Osteoblast (primary cell): ENCODE measurements around the gene RNASE13. TPM values are rescaled to one million over a fixed set of nuclear protein-coding genes. Genes with fewer than 3 reads are reported as not detected.

Source experiments
- total RNA-seq: library from RNA; depleted of rRNA; stranded (reverse); fragments of >200 nt; gene quantifications from 2 replicates; pipeline ENCODE4 v1.2.3, GENCODE V29; 2012

The RNASE13 gene
- total RNA-seq, 1 donor, result not detected

Other genes starting within 250 kb of the RNASE13 start
- 1.1 TPM in 1 of 2 replicates, not detected in the other for gene RNASE1, start 232.0 kb downstream of the RNASE13 start, total RNA-seq
- gene RNASE3, start 143.4 kb downstream of the RNASE13 start, total RNA-seq, result not detected in 2 replicates
- not detected in 2 replicates for gene RNASE2, start 79.3 kb downstream of the RNASE13 start, total RNA-seq
- 43.3 and 50.3 TPM in 2 replicates for gene METTL17, start 44.8 kb downstream of the RNASE13 start, total RNA-seq
- gene SLC39A2, start 35.5 kb downstream of the RNASE13 start, total RNA-seq, result 0.72 TPM in 1 of 2 replicates, not detected in the other
- gene NDRG2, start 9.7 kb downstream of the RNASE13 start, total RNA-seq, result under 0.01 TPM in 1 of 2 replicates, not detected in the other
- gene TPPP2, start 4.6 kb downstream of the RNASE13 start, total RNA-seq, result not detected in 2 replicates
- gene RNASE7, start 7.6 kb upstream of the RNASE13 start, total RNA-seq, result not detected in 2 replicates
- not detected in 2 replicates for gene RNASE8, start 23.0 kb upstream of the RNASE13 start, total RNA-seq
- gene ARHGEF40, start 35.5 kb upstream of the RNASE13 start, total RNA-seq, result 33.3 and 35.4 TPM in 2 replicates
- 8.3 and 9.4 TPM in 2 replicates for gene ZNF219, start 63.8 kb upstream of the RNASE13 start, total RNA-seq
- not detected in 2 replicates for gene TMEM253, start 66.3 kb upstream of the RNASE13 start, total RNA-seq
- not detected in 2 replicates for gene OR5AU1, start 121.3 kb upstream of the RNASE13 start, total RNA-seq
- gene HNRNPC, start 234.6 kb upstream of the RNASE13 start, total RNA-seq, result 402 and 446 TPM in 2 replicates
- under 0.01 TPM in 1 of 2 replicates, not detected in the other for gene RPGRIP1, start 245.3 kb upstream of the RNASE13 start, total RNA-seq